HG02885 (cell line): ENCODE measurements around the gene KREMEN2.
"Not testable (repeated sequence)": the region's sequence is repeated elsewhere in the genome, so short reads cannot be mapped to it uniquely, and the experiment has no call there.

Experiments
- ATAC-seq: cut with Tn5 transposase; IDR thresholded peaks from one replicate; pipeline ENCODE4 v1.9.1; 2021; ENCODE audit warnings: mild to moderate bottlenecking; ENCODE audit not compliant: unreplicated experiment, poor library complexity

Gene KREMEN2

GRCh38 chr16:2963723-2964474 is at the start of gene KREMEN2:
Gene KREMEN2 (plus strand): TSS chr16:2964275. CDS start chr16:2964521, 246 bp downstream.
- ATAC-seq: no peak

- ATAC-seq: no peak
Measured at GRCh38 chr16:2915196-2915929, 48.7 kb upstream of the KREMEN2 start.

- ATAC-seq: no peak
Measured at GRCh38 chr16:2919511-2920255, 44.4 kb upstream of the KREMEN2 start.

GRCh38 chr16:2923481-2923880 is 40.6 kb upstream of the KREMEN2 start:
- no peak for ATAC-seq

- ATAC-seq: no peak
Measured at GRCh38 chr16:2924901-2925755, 38.9 kb upstream of the KREMEN2 start.

GRCh38 chr16:2925951-2926649 is 38.0 kb upstream of the KREMEN2 start:
- no peak for ATAC-seq

GRCh38 chr16:2926650-2926999 is 37.5 kb upstream of the KREMEN2 start:
- no peak for ATAC-seq

- ATAC-seq: peak; percentile 64
Measured at GRCh38 chr16:2927010-2927646, 36.9 kb upstream of the KREMEN2 start.

GRCh38 chr16:2928151-2928550 is 35.9 kb upstream of the KREMEN2 start:
- ATAC-seq: not testable (repeated sequence)

GRCh38 chr16:2928796-2929195 is 35.3 kb upstream of the KREMEN2 start:
- no peak for ATAC-seq

GRCh38 chr16:2929693-2930092 is 34.4 kb upstream of the KREMEN2 start:
- ATAC-seq: no peak

GRCh38 chr16:2930236-2930635 is 33.8 kb upstream of the KREMEN2 start:
- no peak for ATAC-seq

GRCh38 chr16:2931231-2931914 is 32.7 kb upstream of the KREMEN2 start:
- ATAC-seq: not testable (repeated sequence)

- ATAC-seq: no peak
Measured at GRCh38 chr16:2933136-2933535, 30.9 kb upstream of the KREMEN2 start.

GRCh38 chr16:2933701-2934100 is 30.4 kb upstream of the KREMEN2 start:
- ATAC-seq: no peak

GRCh38 chr16:2934450-2934849 is 29.6 kb upstream of the KREMEN2 start:
- no peak for ATAC-seq

GRCh38 chr16:2936436-2937011 is 27.6 kb upstream of the KREMEN2 start:
- no peak for ATAC-seq

GRCh38 chr16:2937170-2937569 is 26.9 kb upstream of the KREMEN2 start:
- ATAC-seq: no peak
